Activated CD4-positive, alpha-beta T cell treated with anti-CD3 and anti-CD28 coated beads for 1 hour (primary cell): ENCODE results near the gene PKP2.
"Not testable (repeated sequence)": the region's sequence is repeated elsewhere in the genome, so short reads cannot be mapped to it uniquely, and the experiment has no call there.

Experiments used
- DNase-seq: peaks from one replicate; pipeline ENCODE4 v3.0.0-alpha.2; 2020

The PKP2 gene

DNA sequence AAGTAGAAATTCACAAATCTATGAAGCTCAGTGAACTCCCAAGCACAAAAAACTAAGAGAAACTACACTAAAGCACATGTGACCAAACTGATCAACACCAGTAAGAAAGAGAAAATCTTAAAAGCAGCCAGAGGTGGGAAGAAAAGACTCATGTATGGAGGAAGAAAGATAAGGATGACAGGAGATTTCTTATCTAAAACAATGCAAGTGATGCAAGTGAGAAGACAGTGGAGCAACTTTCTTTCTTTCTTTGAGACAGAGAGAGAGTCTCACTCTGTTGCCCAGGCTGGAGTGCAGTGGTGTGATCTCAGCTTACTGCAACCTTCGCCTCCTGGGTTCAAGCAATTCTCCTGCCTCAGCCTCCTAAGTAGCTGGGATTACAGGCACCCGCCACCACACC, 34.9 kb downstream of the PKP2 start:
- not testable (repeated sequence) for DNase-seq

DNA sequence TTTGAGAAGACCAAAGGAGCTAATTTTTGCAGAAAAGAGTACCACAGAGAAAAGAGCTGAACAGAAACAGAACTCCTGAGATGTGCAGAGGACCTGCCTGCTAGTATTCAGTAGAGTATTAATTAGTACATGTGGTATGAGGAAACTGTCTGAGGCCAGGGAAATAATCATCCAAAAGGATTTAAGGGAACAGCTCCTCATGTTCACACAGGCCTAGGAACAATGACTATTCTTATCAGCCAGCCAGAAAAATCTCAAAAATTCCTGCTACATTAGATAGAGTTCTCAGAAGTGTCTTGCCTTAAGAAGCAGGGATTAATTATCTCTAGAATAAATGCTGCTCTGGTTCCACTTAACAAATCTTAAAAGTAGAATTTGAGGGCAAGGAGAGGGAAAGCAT, 36.4 kb downstream of the PKP2 start:
- no peak for DNase-seq

DNA sequence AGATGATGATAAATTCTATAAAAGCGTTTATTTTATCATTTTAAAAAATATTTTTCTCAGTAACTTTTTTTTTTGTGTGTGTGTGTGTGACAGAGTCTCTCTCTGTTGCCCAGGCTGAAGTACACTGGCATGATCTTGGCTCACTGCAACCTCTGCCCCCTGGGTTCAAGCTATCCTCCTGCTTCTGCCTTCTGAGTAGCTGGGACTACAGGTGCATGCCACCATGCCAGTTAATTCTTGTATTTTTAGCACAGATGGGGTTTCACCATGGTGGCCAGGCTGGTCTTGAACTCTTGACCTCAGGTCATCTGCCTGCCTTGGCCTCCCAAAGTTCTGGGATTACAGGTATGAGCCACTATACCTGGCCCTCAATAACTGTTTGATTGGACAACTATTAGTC, 37.2 kb downstream of the PKP2 start:
- DNase-seq: no peak

DNA sequence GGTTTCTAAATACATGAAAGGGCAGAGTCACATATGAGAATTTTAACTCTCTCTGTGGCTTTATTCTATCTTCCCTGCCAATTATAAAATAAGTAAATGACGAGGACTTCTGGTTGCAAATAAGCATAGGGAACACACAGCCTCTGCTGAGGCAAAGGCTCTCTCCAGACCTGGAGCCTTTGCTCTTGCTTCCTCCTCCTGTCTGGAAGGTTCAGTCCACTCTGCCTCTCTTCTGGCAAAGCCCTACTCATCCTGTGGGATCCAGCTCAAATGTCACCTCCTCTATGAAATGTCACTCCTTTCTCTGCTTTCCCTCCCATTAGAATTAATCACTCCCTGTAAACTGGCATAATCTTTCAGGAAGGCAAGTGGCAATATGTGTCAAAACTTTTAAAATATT, 41.9 kb downstream of the PKP2 start:
- DNase-seq: no peak

DNA sequence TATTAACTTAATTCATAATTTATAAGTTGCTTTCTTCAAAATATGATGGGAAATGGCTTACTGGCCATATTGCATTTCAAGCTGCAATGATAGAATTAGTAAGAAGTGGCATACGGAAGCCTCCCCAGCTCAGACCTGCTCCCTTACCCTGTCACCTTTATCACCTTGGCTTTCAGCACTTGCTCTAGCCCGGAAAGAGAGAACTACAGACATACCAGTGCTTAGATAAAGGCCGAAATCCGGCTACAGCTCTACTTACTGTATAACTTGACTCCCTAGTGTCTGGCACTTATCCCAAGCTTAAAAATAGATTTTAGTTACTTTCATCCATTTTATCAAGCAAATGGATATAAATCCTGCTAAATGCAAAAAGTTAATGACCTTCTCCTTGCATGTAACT, 42.5 kb downstream of the PKP2 start:
- no peak for DNase-seq

DNA sequence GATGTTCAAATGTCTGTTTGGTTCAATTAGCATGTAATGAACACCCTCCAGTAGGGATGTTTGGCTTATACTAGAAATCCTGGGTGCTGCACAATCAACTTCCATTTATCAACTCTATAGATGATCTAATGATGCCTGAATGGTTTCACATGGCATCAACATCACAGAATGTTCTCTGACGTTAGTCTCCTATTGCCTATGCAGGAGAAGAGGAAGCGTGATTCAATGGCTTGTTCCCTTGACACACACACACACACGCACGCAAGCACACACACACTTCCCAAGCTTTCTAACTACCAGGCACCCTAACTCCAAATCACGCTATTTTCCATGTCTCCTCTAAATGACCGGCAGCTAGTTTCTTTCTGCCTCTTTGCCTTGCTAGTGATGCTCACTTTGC, 49.3 kb downstream of the PKP2 start:
- DNase-seq: no peak

DNA sequence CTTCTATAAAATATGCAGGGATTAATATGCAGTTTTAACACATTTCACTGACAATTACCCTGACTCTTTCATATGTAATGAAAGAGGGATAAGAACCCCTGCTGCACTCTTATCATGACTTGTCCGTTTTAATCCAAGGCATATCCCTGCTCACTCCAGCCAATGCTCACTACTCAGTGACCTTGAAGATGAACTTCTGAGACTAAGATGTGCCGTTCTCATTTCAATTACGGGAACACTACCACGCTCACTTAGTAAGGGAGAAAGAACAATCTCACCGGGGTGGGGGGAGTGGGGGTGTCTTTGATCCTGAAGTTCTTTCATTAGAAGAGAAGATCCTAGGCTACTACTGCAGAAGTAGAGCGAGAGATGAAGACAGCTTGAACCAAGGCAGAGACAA, 50.5 kb downstream of the PKP2 start:
- DNase-seq: no peak

DNA sequence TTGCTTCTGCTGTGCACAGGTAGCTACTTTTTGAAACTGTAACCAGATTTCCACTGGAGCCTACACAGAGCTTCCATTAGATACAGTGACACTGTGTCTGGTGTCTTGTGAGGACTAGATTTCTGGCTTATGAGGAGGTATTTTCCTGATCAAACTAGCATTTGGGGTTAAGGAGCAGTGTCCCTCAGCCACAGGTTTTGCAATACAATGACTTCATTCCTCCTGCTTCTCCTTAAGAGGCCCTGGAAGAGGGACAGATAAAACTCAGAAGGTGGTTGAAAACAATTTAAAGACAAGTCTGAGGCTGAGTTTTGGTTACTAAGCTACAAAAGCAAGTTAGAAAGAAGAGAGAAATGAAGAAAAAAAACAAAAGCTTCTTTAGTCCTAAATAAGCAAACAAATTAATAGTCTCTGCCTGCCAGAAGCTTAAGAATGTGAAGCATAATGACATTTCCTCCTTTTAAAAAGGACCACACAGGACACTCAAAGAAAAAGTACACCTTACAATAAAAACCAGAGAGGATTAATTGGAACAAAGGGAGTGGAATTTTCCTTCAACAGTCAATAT, 53.0 kb downstream of the PKP2 start:
- DNase-seq: no peak

DNA sequence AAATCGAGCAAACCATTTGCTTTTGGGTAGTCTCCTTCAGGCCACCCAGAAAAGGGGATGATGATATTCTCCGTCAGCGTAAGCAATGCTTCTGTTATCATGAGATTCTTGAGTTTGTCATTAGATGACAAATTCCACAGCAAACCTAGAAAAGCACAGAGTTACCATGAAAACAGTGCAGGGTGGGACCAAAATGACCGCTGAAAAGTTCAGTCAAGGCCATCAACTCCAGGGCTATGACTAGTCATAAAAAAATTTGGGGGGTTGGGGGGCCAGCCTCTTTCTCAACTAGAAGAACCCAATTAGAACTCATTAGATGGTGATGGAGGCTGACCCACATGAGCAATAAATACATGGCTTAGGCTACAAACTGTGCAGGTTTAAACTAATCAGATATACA, 55.5 kb downstream of the PKP2 start:
- DNase-seq: no peak

DNA sequence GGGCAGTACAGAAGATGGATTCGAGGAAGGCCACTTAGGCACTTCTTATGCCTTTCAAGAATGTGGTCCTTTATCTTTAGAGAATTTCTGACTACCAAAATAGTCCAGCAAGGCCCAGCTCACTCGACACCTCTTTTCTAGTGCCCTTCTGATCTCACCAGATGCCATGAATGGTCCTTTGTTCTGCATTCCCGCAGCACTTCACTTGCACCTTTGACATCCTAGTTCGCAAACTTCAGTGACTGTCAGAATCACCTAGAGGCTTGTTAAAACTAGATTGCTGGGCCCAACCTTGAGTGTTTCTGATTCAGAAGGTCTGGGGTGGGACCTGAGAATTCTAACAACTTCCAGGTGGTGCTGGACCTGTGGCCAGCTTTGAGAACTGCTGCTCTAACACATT, 56.7 kb downstream of the PKP2 start:
- no peak for DNase-seq

DNA sequence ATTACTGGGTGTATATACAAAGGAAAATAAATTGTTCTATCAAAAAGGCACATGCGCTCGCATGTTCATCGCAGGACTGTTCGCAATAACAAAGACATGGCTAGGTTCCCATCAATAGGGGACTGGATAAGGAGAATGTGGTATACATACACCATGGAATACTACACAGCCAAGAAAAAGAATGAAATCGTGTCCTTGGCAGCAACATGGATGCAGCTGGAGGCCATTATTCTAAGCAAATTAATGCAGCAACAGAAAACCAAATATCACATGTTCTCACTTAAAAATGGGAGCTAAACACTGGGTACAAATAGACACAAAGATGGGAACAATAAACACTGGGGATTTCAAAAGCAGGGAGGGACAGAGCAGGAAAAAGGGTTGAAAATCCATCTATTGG, 58.6 kb downstream of the PKP2 start:
- DNase-seq: no peak

DNA sequence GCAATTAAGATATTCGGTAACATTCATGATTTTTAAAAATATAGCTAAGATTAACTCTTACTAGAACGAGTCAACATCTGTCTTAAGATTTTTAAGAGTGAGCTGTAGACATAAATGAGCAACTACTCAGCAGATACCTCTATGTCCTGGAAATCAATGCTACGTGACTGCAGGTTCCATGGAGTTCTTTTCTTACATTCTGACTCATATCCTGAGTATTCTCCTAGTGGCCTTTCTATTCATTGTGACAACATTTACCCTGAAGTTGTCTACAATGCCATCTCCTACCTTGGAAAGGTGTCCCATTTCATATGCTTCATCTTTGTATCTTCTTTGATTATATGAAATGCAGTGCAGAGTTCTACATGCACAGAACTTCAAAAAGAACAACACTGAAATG, 59.9 kb downstream of the PKP2 start:
- no peak for DNase-seq

DNA sequence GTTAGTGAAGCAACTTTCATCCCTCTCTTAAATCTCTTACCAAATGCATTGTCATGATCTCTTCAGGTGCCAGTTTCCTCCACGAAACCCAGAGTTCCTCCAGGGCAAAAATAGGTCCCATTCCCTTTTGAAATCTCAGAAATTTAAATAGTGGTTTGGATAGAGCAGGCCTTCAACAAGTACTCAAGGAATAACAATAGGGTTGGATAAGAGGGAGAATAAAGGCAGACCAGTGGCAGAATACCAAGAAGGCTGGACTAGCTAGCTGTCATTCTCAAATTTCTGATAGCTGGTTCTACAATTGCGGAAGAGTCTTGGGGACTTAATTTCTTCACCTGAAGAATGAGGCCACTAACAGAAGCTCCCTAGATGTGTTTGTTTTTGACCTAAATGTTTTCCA, 62.5 kb downstream of the PKP2 start:
- DNase-seq: no peak

DNA sequence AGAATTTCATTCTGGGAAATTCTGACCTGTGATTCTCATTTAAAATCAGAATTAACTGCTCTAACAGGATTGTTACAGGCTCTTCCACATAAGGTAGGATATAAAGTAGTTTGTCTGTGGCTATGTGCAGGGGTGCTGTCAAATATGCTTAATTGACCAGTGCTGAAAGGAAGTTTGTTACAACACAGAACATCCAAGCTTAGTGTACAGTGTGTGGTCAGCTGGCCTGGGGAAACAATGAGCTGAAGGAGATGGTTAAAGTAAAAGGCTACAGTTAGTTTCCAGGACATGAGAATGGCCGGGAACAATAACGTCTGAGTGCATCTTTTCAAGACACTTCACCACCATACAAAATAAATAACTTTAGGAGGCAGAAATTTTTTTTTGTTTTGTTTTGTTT, 68.0 kb downstream of the PKP2 start:
- DNase-seq: no peak

DNA sequence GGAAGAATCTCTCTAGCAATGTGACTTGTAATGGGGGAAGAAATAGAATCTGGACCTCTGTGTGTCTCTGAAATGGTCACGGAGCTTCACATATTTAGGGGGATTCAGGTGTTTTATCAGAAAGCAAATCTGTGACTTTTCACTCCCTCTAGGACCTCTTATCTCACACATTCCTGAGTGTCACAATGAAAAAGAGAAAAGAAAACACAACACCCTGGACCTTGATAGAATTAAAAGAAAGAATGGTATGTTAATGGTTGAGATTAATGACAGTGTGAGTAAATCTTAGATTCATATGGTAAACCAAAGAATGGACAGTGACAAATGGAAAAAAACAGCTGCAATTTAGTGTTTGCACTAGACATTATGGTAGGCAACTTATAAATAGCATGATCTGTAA, 68.5 kb downstream of the PKP2 start:
- no peak for DNase-seq

DNA sequence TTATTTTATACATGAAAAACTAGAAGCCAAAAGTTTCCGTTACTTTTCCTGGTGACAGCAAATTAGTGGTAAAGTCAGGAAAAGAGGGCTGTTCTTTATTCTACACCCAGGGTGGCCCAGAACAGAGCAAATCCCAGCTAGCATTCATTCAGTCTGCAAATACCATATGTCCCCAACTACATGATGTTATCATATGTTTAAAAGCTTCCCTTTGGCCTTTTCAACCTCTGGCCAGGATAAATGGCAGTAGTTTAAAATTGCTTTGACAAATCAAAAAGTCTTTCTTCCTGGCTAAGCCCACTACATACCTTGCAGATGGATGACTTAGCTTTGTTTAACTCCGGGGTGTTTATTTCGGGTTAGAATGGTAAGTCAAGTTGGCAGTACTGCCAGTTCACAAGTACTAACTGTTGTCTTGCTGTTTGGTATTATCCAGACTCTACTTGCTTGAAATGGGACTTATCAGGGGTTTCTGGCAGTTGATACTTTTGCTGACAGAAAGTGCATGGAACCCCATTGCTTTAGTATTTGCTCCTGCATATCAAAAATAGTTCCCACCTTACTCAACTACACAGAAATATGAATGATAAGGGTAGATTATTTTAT, 69.7 kb downstream of the PKP2 start:
- DNase-seq: no peak

DNA sequence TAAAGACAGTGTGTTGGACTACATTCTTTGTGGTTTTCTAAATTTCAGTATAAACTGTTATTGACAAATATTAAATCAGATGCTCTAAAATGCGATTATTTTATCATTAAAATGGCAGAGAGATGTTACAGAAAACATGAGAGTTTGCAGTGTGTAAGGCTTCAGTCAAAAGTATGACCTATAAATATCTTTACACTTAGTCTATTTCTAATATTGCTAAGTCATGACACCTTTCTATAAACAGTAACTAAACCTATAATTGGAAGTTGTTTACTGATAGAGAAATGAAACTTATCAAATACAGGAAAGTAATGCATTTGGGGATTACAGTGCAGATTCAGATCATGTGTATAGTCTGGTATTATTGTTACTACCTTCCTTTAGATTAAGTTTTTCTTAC, 72.0 kb downstream of the PKP2 start:
- DNase-seq: no peak

DNA sequence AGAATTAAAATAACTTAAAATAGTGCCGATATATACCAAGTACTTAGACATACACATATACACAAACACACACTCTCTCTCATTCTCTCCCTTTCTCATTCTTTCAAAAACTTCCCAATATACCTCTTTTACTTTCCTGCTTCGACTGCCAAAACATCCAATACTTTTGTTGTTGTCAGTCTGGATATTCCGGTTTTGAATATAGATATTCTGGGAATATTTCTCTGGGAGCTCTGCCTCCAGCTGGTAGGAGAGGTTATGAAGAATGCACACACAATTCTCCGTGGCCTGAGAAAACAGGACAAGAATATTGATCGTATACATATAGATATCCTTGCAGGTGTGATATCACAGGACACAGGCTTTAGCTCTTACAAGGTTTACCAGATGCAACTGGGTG, 74.2 kb downstream of the PKP2 start:
- DNase-seq: no peak

DNA sequence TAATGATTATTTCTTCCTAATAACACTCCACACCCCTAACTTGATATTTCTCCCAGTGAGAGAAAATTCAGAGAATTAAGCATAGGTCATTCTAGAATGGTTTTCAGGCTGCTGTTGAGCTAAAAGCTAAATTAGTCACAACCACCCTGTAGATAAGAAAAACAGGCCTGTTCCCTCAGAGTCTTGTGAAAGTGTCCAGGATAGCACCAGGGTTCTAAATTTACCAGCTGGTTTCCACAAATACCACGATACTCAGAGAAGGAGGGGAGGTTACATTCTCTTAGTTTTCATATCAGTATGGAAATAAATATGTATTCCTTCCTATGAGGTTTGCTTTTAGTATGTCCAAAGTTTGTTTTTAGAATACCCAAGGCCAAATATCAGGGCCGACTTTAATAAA, 74.9 kb downstream of the PKP2 start:
- no peak for DNase-seq

DNA sequence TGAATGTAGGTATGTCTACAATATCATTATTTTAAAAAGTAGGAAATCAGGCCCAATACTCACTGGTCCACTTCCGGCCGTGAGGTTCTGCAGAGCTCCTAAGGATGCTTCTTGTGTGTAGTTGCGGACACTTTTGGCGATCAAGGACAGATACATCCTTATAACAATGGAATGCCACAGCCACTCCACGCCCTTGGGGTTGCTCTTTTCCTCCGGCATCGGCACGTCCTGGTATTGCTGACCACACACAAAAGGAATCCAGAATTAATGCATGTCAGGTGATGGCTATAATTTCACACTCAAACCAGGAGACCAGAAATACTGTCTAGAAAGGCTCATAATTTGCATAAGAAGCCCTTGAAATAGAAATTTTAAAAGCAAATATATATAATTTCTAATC, 75.3 kb downstream of the PKP2 start:
- DNase-seq: no peak

DNA sequence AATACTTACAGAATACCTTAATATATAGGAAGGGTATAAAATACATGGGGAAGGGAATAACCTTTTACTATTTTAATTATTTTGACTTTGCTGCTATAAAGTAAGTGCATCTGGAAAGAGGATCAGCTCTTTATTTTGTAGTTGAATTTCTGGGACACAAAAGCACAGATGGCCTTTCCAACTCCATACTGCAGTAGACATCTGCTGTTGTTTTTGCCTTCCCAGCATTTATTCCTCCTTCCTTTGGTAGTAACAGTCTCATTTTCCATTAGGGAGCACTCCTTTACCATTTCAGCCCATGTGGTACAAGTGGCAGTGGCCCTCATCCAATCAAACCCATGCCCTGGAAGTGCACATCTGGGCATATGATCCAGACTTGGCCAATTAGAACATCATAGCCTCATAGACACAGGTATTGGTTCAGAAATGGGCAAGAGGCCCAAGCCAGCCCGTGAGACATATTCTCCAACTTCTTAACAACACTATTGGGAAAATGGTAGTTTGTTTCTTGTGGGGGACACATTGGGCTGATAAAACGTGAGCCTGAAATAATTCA, 76.1 kb downstream of the PKP2 start:
- DNase-seq: no peak

DNA sequence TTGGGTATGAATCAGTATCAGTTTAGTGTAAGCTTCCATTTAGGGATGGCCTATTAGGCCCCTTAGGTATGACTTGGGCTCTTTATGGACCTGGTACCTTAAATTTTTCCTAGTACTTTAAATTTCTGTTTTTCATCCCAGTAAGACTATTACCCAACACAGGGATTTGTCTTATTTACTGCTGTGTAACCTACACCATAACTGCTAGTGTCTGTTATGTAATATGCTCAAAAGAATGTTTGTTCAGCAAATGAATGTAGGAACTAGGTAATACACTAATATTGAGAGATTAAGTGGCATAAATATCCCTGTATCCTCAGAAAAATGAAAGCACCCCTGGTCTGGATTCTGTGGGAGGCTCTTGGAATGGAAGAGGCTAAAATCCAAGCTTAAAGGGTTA, 77.2 kb downstream of the PKP2 start:
- no peak for DNase-seq

DNA sequence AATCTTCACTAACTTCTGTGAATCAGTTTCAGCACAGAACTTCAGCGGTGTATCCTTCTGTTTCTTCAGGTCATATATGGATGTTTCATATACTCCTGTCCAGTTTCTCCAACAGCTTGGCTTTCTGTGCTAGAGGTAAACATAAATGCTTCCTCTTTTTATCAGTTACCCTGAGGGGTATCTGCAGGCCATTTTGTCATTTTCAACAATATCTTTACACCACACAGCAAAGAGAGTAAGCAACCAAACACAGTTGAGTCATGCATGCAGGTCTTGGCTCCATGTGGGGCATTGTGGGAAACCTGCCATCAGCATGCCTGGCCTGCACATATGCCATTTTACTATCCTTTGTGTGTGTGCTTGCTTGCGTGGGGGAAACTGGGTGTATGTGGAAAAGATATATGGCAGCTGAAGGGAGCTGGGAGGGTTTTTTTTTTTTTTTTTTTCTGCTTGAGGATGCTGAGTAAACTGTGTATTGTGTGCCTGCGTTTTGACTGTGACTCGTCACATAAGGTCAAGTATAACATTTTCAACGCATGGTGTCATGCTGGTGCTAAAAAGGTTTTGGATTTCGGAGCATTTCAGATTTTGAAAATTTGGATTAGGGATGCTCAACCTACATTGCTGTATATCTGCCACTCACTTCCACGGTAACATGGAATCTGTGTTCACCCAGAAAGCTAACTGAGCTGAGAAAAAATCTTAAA, 84.7 kb downstream of the PKP2 start:
- no peak for DNase-seq

DNA sequence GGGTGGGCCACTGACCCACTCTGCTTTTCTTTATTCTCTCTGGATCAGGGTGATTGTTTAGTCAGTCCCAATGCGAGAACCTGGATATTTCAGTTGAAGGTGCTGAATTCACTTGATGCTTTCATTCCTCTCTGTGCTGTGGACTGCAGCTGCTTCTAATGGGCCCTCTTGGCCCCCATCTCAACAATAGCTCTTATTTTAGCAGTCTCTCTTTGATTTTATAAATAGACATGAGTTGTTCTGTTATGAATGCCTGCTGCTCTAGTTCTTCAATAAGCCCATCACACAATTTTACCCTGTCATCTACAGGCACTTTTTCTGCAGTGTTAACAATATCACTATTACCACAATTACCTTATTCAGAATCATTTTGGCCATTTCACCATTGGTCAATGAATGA, 86.7 kb downstream of the PKP2 start:
- no peak for DNase-seq

DNA sequence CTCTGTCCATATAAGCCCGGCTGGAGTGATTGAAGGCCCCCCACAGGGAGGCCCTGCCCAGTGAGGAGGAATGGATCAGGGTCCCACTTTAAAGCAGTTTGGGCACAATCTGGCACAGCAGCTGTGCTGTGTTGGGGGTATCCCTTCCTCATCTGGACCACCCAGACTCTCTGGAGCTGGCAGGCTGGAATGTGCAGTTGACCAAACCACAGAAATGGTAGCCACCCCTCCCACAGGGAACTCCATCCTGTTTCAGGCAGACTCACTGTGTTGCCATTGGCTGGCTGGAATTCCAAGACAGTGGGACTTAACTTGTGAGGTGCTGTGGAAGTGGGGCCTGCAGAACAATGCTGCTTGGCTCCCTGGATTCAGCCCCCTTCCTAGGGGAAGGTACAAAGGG, 87.4 kb downstream of the PKP2 start:
- DNase-seq: no peak
